ENCODE data around the gene MUTYH. TPM values are rescaled to one million over a fixed set of nuclear protein-coding genes. Genes with fewer than 3 reads are reported as not detected.

MUTYH gene
- total and polyA plus RNA-seq, 9 donors = 10.6 to 38.8 (median 25.3) TPM

Other genes with a start within 250 kb of the MUTYH start
- 10 to 100 TPM in 3 of 7 donors, 1 to 10 TPM in 4; 6.0 to 13.3 (median 10.0) TPM for gene ZSWIM5, start 133.8 kb downstream of the MUTYH start, total RNA-seq
- 10 to 100 TPM in 1 of 2 donors, 1 to 10 TPM in 1; 6.9 to 10.0 TPM for gene ZSWIM5, start 133.8 kb downstream of the MUTYH start, polyA plus RNA-seq
- 1 to 10 TPM in 5 of 7 donors, under 1 TPM in 1, not detected in 1; 0.80 to 2.0 (median 1.4) TPM for gene HPDL, start 13.5 kb downstream of the MUTYH start, total RNA-seq
- gene HPDL, start 13.5 kb downstream of the MUTYH start, polyA plus RNA-seq = under 1 TPM; 0.12 to 0.62 TPM
- gene TOE1, start 270 bp downstream of the MUTYH start, total RNA-seq = 10 to 100 TPM in 3 of 7 donors, 1 to 10 TPM in 4; 6.7 to 16.3 (median 9.0) TPM
- 10 to 100 TPM; 10.7 to 13.5 TPM for gene TOE1, start 270 bp downstream of the MUTYH start, polyA plus RNA-seq
- 10 to 100 TPM in 3 of 7 donors, 1 to 10 TPM in 4; 6.7 to 12.5 (median 9.7) TPM for gene TESK2, start 150.7 kb upstream of the MUTYH start, total RNA-seq
- gene TESK2, start 150.7 kb upstream of the MUTYH start, polyA plus RNA-seq = 10 to 100 TPM in 1 of 2 donors, 1 to 10 TPM in 1; 8.3 to 10.5 TPM
- 1 to 10 TPM; 1.1 to 5.5 (median 2.3) TPM for gene CCDC163, start 159.6 kb upstream of the MUTYH start, total RNA-seq
- 1 to 10 TPM; 1.7 to 3.6 TPM for gene CCDC163, start 159.6 kb upstream of the MUTYH start, polyA plus RNA-seq
- gene MMACHC, start 159.9 kb upstream of the MUTYH start, total RNA-seq = 1 to 10 TPM; 3.1 to 9.9 (median 6.7) TPM
- gene MMACHC, start 159.9 kb upstream of the MUTYH start, polyA plus RNA-seq = 1 to 10 TPM; 2.2 to 4.8 TPM
- gene PRDX1, start 181.4 kb upstream of the MUTYH start, total RNA-seq = 100 to 1,000 TPM; 127 to 332 (median 250) TPM
- gene PRDX1, start 181.4 kb upstream of the MUTYH start, polyA plus RNA-seq = 100 to 1,000 TPM; 291 to 461 TPM
- gene AKR1A1, start 210.4 kb upstream of the MUTYH start, total RNA-seq = 100 to 1,000 TPM in 2 of 7 donors, 10 to 100 TPM in 5; 39.8 to 119 (median 88.3) TPM
- 10 to 100 TPM; 75.4 to 99.0 TPM for gene AKR1A1, start 210.4 kb upstream of the MUTYH start, polyA plus RNA-seq
- 100 to 1,000 TPM in 2 of 7 donors, 10 to 100 TPM in 5; 60.4 to 114 (median 76.3) TPM for gene NASP, start 243.6 kb upstream of the MUTYH start, total RNA-seq
- gene NASP, start 243.6 kb upstream of the MUTYH start, polyA plus RNA-seq = 100 to 1,000 TPM in 1 of 2 donors, 10 to 100 TPM in 1; 92.6 to 122 TPM

Measured in ovary (tissue), 9 donors.